Epithelial cell of prostate (primary cell): ENCODE data around the gene CNOT10.
"Not testable (repeated sequence)": the region's sequence is repeated elsewhere in the genome, so short reads cannot be mapped to it uniquely, and the experiment has no call there.

Experiments used
- DNase-seq: peaks from one replicate; pipeline ENCODE4 v3.0.0-alpha.2; 2011; ENCODE audit warnings: low read depth, low spot score
- H3K27ac ChIP-seq: fragments of 450-650 bp; 2 replicates; pipeline ENCODE4 v1.5.1; 2017; ENCODE audit warnings: mild to moderate bottlenecking

The CNOT10 gene

GRCh38 chr3:32684800-32685542 is at the start of gene CNOT10:
Gene CNOT10, plus strand, starts transcription at chr3:32685188. Its CDS starts 273 bp downstream, at chr3:32685461.
- peak within 1 kb of the TSS; percentile 59 for H3K27ac ChIP-seq
- peak; percentile 66 for DNase-seq

- no peak overlapping the region for H3K27ac ChIP-seq
- no peak for DNase-seq
Measured at GRCh38 chr3:32640939-32641338, 44.0 kb upstream of the CNOT10 start.

- DNase-seq = no peak
Measured at GRCh38 chr3:32641356-32641755, 43.6 kb upstream of the CNOT10 start.

GRCh38 chr3:32643354-32643753 is 41.6 kb upstream of the CNOT10 start:
- no peak for DNase-seq
- H3K27ac ChIP-seq = no peak overlapping the region

More at GRCh38 chr3:32641356-32641755, 43.6 kb upstream of the CNOT10 start:
- H3K27ac ChIP-seq = no peak overlapping the region

- H3K27ac ChIP-seq = no peak overlapping the region
- no peak for DNase-seq
Measured at GRCh38 chr3:32643816-32644215, 41.2 kb upstream of the CNOT10 start.

GRCh38 chr3:32644380-32644779 is 40.6 kb upstream of the CNOT10 start:
- no peak overlapping the region for H3K27ac ChIP-seq
- no peak for DNase-seq

DNA sequence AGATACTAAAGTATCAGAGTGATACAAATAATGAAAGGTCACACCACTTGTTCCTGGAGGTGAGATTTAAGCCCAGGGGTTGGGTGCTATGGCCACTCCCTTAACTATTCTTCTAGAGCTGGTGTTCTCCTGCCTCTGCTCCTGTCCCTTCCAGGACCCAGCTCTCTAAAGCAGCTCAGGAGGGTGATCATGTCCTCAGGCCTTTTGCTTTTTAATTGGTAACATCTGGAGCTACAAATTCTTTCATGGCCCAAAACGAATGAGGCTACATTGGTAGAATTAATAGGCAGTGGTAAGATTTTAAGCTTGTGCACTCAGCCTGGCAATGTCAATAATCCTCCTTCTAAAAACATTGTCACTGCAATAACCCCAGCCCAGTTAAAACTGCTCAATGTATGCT is 38.2 kb upstream of the CNOT10 start:
- no peak overlapping the region for H3K27ac ChIP-seq
- no peak for DNase-seq

GRCh38 chr3:32652337-32653100 is 32.5 kb upstream of the CNOT10 start:
- H3K27ac ChIP-seq, DNase-seq: not testable (repeated sequence)

GRCh38 chr3:32655167-32655566 is 29.8 kb upstream of the CNOT10 start:
- H3K27ac ChIP-seq = no peak overlapping the region
- no peak for DNase-seq

- DNase-seq = no peak
- H3K27ac ChIP-seq = no peak overlapping the region
Measured at GRCh38 chr3:32660634-32661033, 24.4 kb upstream of the CNOT10 start.

- DNase-seq = no peak
- no peak overlapping the region for H3K27ac ChIP-seq
Measured at GRCh38 chr3:32662647-32663046, 22.3 kb upstream of the CNOT10 start.

GRCh38 chr3:32664630-32665075 is 20.3 kb upstream of the CNOT10 start:
- DNase-seq, H3K27ac ChIP-seq: not testable (repeated sequence)

DNA sequence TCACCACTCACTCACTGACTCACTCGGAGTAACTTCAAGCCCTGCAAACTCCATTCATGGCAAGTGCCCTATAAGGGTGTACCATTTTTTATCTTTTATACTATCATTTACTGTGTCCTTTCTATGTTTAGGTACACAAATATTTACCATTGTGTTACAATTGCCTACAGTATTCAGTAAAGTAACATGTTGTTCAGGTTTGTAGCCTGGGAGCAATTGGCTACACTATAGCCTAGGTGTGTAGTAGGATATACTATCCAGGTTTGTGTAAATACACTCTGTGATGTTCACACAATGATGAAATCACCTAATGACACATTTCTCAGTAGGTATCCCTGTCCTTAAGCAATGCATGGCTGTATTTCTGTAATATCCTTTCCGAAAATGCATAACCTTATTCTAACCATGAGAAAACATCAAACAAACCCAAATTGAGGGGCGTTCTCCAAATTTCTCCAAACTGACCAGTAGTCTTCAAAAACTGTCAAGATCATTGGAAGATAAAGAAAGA is 17.9 kb upstream of the CNOT10 start:
- no peak overlapping the region for H3K27ac ChIP-seq
- DNase-seq = no peak

GRCh38 chr3:32669226-32669625 is 15.8 kb upstream of the CNOT10 start:
- not testable (repeated sequence) for H3K27ac ChIP-seq, DNase-seq

GRCh38 chr3:32673730-32674129 is 11.3 kb upstream of the CNOT10 start:
- not testable (repeated sequence) for DNase-seq, H3K27ac ChIP-seq

GRCh38 chr3:32675164-32675563 is 9.8 kb upstream of the CNOT10 start:
- DNase-seq = no peak
- H3K27ac ChIP-seq = no peak overlapping the region

GRCh38 chr3:32675650-32676049 is 9.3 kb upstream of the CNOT10 start:
- no peak overlapping the region for H3K27ac ChIP-seq
- DNase-seq = no peak

DNA sequence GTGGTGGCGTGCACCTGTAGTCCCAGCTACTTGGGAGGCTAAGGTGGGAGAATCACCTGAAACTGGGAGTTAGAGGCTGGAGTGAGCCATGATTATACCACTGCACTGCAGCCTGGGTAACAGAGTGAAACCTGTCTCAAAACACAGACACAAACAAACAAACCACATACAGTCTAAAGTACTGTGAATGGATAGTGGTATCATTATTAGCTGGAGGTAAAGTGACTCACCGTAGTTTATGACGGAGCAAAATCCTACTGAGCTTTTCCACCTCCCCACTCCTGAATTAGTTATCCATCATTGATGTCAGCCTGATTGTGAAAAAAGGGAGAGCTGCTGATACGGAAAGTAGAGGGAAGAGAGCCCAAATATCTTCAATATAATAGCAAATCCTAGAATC is 3.2 kb upstream of the CNOT10 start:
- peak; percentile 37 for DNase-seq
- no peak overlapping the region for H3K27ac ChIP-seq

DNA sequence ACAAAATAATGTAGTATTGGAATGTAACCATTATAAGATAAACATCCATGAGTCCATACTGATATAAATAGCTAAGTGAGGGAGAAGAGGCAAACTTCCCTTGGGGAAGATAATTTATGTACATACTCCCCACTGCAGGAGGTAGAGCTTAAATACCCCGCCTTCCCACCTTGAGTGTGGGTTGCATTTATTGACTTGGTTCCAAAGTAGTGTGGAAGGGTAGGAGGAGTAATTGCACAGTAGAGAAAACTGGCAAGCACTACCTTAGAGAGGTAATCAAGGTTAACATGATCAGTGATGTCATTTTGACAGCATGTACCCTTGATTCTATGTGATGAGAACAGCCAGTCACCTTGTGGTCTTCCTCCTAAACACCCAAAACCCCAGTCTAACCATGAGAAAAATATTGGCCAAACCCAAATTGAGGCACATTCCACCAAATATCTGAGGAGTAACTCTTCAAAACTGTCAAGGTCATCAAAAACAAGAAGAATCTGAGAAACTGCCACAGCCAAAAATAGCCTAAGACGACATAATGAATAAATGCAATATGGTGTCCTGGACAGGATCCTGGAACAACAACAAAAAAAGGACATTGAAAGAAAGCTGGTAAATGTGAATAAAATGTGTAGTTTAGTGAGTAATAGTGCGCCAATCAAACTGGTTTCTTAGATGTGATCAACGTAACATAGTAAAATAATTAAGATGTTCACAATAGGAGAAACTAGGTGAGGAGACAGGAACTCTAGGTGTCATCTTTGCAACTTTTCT is 774 bp upstream of the CNOT10 start:
- peak overlapping the region; percentile 59 for H3K27ac ChIP-seq
- no peak for DNase-seq

GRCh38 chr3:32685543-32686185 is 676 bp downstream of the CNOT10 start:
- no peak for DNase-seq

More at GRCh38 chr3:32685543-32686185, 676 bp downstream of the CNOT10 start:
- H3K27ac ChIP-seq = peak overlapping the region; percentile 59
